Karpas-422 (cell line): ENCODE data around the gene PLP2. TPM values are rescaled to one million over a fixed set of nuclear protein-coding genes. Genes with fewer than 3 reads are reported as not detected.

Experiments
- DNase-seq: peaks from one replicate; pipeline ENCODE4 v3.0.0-alpha.2; 2015
- H2AFZ ChIP-seq: fragments of 200-600 bp; sonication (generic); 2 replicates; pipeline ENCODE4 v1.6.1; 2014; ENCODE audit warnings: antibody characterized with exemption, low read length, mixed read lengths
- H3K27ac ChIP-seq: fragments of 200-600 bp; sonication (generic); 2 replicates; pipeline ENCODE4 v1.5.1; 2014; ENCODE audit warnings: mild to moderate bottlenecking, low read length, moderate library complexity
- H3K27me3 ChIP-seq: fragments of 200-600 bp; sonication (generic); 2 replicates; pipeline ENCODE4 v1.6.1; 2014; ENCODE audit warnings: low read length, mixed read lengths
- H3K36me3 ChIP-seq: fragments of 200-600 bp; sonication (generic); 2 replicates; pipeline ENCODE4 v1.6.1; 2014; ENCODE audit warnings: low read length, mixed read lengths; ENCODE audit not compliant: insufficient read depth
- H3K4me1 ChIP-seq: fragments of 200-600 bp; sonication (generic); 2 replicates; pipeline ENCODE4 v1.6.1; 2014; ENCODE audit warnings: mild to moderate bottlenecking, low read length, mixed read lengths
- H3K4me2 ChIP-seq: fragments of 200-600 bp; sonication (generic); 2 replicates; pipeline ENCODE4 v1.6.1; 2014; ENCODE audit warnings: low read length, low read depth, mild to moderate bottlenecking; ENCODE audit not compliant: poor library complexity, severe bottlenecking
- H3K4me3 ChIP-seq: fragments of 200-600 bp; sonication (generic); 2 replicates; pipeline ENCODE4 v1.5.1; 2014; ENCODE audit warnings: mild to moderate bottlenecking, antibody characterized with exemption, low read length, mixed read lengths
- H3K79me2 ChIP-seq: fragments of 200-600 bp; sonication (generic); 2 replicates; pipeline ENCODE4 v1.6.1; 2014; ENCODE audit warnings: mild to moderate bottlenecking, low read length, mixed read lengths
- H3K9ac ChIP-seq: fragments of 200-600 bp; sonication (generic); 2 replicates; pipeline ENCODE4 v1.6.0; 2014; ENCODE audit warnings: low read length
- H3K9me2 ChIP-seq: fragments of 200-600 bp; sonication (generic), shearing (Covaris generic); replicated peaks from 2 replicates; pipeline ENCODE4 v1.6.0; 2014; ENCODE audit warnings: mild to moderate bottlenecking, low read length, moderate library complexity; ENCODE audit not compliant: insufficient read depth
- H3K9me3 ChIP-seq: fragments of 300-700, 200-600 bp; sonication (generic); 2 replicates; pipeline ENCODE4 v1.6.1; 2014; ENCODE audit warnings: low read length, mixed read lengths
- H4K20me1 ChIP-seq: fragments of 200-600 bp; sonication (generic); 2 replicates; pipeline ENCODE4 v1.6.1; 2014; ENCODE audit warnings: mild to moderate bottlenecking, antibody characterized with exemption, low read length, low read depth; ENCODE audit not compliant: insufficient read depth
- total RNA-seq: library from RNA; depleted of rRNA; stranded (reverse); fragments of >200 nt; shearing (Covaris generic); gene quantifications from 2 replicates; pipeline ENCODE4 v1.2.3, GENCODE V29; 2014; ENCODE audit warnings: low replicate concordance

Gene PLP2
- total RNA-seq, 1 experiment from 2014 or later = 37.0 TPM

GRCh38 chrX:49155900-49156837 is 15.5 kb upstream of the PLP2 start:
- H4K20me1 ChIP-seq = no peaks in the 10 kb centered on the region

GRCh38 chrX:49157194-49157593 is 14.5 kb upstream of the PLP2 start:
- no peak overlapping the region for H3K9ac ChIP-seq
- no peaks in the 10 kb centered on the region for H3K9me3 ChIP-seq
- H4K20me1 ChIP-seq = no peaks in the 10 kb centered on the region
- no peak for DNase-seq
- H3K4me3 ChIP-seq = no peak overlapping the region
- H3K9me2 ChIP-seq = no peaks in the 10 kb centered on the region
- H3K4me2 ChIP-seq = no peak overlapping the region
- no peak overlapping the region for H3K27ac ChIP-seq
- H3K79me2 ChIP-seq = no peaks in the 10 kb centered on the region
- H2AFZ ChIP-seq = no peak overlapping the region
- peaks cover 17% of the 10 kb centered on the region for H3K4me1 ChIP-seq
- no peaks in the 10 kb centered on the region for H3K36me3 ChIP-seq
- no peaks in the 10 kb centered on the region for H3K27me3 ChIP-seq

More at GRCh38 chrX:49155900-49156837, 15.5 kb upstream of the PLP2 start:
- Histone ChIP-seq H3K9me2 (no peaks in the 10 kb centered on the region), H3K9me3 (no peaks in the 10 kb centered on the region), H2AFZ (peak overlapping the region; percentile 67), H3K4me1 (peaks cover 17% of the 10 kb centered on the region), H3K27me3 (no peaks in the 10 kb centered on the region), H3K4me3 (peak overlapping the region; percentile 68), H3K9ac (peak overlapping the region; percentile 86), H3K4me2 (peak overlapping the region; percentile 72), H3K79me2 (no peaks in the 10 kb centered on the region), H3K27ac (peak overlapping the region; percentile 90), H3K36me3 (no peaks in the 10 kb centered on the region)
- peak; percentile 93 for DNase-seq

GRCh38 chrX:49160908-49161307 is 10.8 kb upstream of the PLP2 start:
- Histone ChIP-seq H3K9ac (no peak overlapping the region), H3K79me2 (no peaks in the 10 kb centered on the region), H3K27ac (no peak overlapping the region), H4K20me1 (no peaks in the 10 kb centered on the region), H3K4me3 (no peak overlapping the region), H3K4me1 (peaks cover 10% of the 10 kb centered on the region), H2AFZ (no peak overlapping the region), H3K27me3 (no peaks in the 10 kb centered on the region), H3K36me3 (no peaks in the 10 kb centered on the region), H3K9me3 (no peaks in the 10 kb centered on the region; the same call in 1 of the 2 replicates), H3K9me2 (no peaks in the 10 kb centered on the region), H3K4me2 (no peak overlapping the region)
- no peak for DNase-seq

- H3K36me3 ChIP-seq = no peaks in the 10 kb centered on the region
- H3K9me2 ChIP-seq = no peaks in the 10 kb centered on the region
- H3K79me2 ChIP-seq = no peaks in the 10 kb centered on the region
- no peak overlapping the region for H3K4me3 ChIP-seq
- peaks cover 11% of the 10 kb centered on the region for H3K4me1 ChIP-seq
- no peak overlapping the region for H3K4me2 ChIP-seq
- no peak overlapping the region for H2AFZ ChIP-seq
- H3K9me3 ChIP-seq = no peaks in the 10 kb centered on the region; the same call in 1 of the 2 replicates
- H3K9ac ChIP-seq = no peak overlapping the region
- no peak overlapping the region for H3K27ac ChIP-seq
- H3K27me3 ChIP-seq = no peaks in the 10 kb centered on the region
- no peaks in the 10 kb centered on the region for H4K20me1 ChIP-seq
- DNase-seq = no peak
Observed at GRCh38 chrX:49161632-49162031, 10.1 kb upstream of the PLP2 start.

GRCh38 chrX:49162620-49163019 is 9.1 kb upstream of the PLP2 start, which contains the start of gene MAGIX:
TSS of gene MAGIX (plus strand) at chrX:49162758. CDS start at chrX:49162890, 132 bp downstream.
- Histone ChIP-seq H3K27me3 (no peaks in the 10 kb centered on the region), H3K9me3 (no peaks in the 10 kb centered on the region; the same call in 1 of the 2 replicates), H3K4me3 (peak within 1 kb of the TSS; percentile 54; the same call in 1 of the 2 replicates), H3K79me2 (no peaks in the 10 kb centered on the region), H2AFZ (no peak within 1 kb of the TSS; the same call in 1 of the 2 replicates), H3K4me1 (peaks cover 21% of the 10 kb centered on the region), H3K36me3 (no peaks in the 10 kb centered on the region), H4K20me1 (no peaks in the 10 kb centered on the region), H3K9ac (peak within 1 kb of the TSS; percentile 67), H3K9me2 (no peaks in the 10 kb centered on the region), H3K4me2 (peak within 1 kb of the TSS; percentile 64), H3K27ac (no peak within 1 kb of the TSS)
- no peak for DNase-seq

GRCh38 chrX:49163555-49164419 is 7.9 kb upstream of the PLP2 start:
- Histone ChIP-seq H2AFZ (no peak overlapping the region; the same call in 1 of the 2 replicates), H4K20me1 (no peaks in the 10 kb centered on the region), H3K4me3 (peak overlapping the region; percentile 57; the same call in 1 of the 2 replicates), H3K36me3 (no peaks in the 10 kb centered on the region), H3K4me2 (peak overlapping the region; percentile 64), H3K27me3 (no peaks in the 10 kb centered on the region), H3K9ac (peak overlapping the region; percentile 67), H3K4me1 (peaks cover 25% of the 10 kb centered on the region), H3K79me2 (no peaks in the 10 kb centered on the region), H3K9me3 (no peaks in the 10 kb centered on the region; the same call in 1 of the 2 replicates), H3K27ac (peak overlapping the region; percentile 55; the same call in 1 of the 2 replicates), H3K9me2 (no peaks in the 10 kb centered on the region)
- peak; percentile 91 for DNase-seq

GRCh38 chrX:49164589-49165360 is 6.9 kb upstream of the PLP2 start:
- Histone ChIP-seq H3K79me2 (no peaks in the 10 kb centered on the region), H3K9me2 (no peaks in the 10 kb centered on the region), H4K20me1 (no peaks in the 10 kb centered on the region), H3K36me3 (no peaks in the 10 kb centered on the region), H3K27me3 (no peaks in the 10 kb centered on the region), H2AFZ (no peak overlapping the region), H3K9me3 (no peaks in the 10 kb centered on the region; the same call in 1 of the 2 replicates), H3K27ac (no peak overlapping the region), H3K4me3 (no peak overlapping the region), H3K4me1 (peaks cover 25% of the 10 kb centered on the region), H3K4me2 (no peak overlapping the region), H3K9ac (no peak overlapping the region)
- no peak for DNase-seq
